ENCODE measurements around the gene SLMAP. TPM values are rescaled to one million over a fixed set of nuclear protein-coding genes. Genes with fewer than 3 reads are reported as not detected.
A peak's percentile ranks its signal among the peaks of the same experiment; 100 is the strongest.

The SLMAP gene
- total RNA-seq, 1 donor from 2014 or later = 55.8 TPM

- DNase-seq (ENCODE audit: low read depth) = peak; percentile 5
Observed at GRCh38 chr3:57889807-57890206, 133.7 kb downstream of the SLMAP start.

- peak; percentile 67 for DNase-seq (ENCODE audit: low read depth)
Observed at GRCh38 chr3:57890874-57891273, 134.8 kb downstream of the SLMAP start.

DNA sequence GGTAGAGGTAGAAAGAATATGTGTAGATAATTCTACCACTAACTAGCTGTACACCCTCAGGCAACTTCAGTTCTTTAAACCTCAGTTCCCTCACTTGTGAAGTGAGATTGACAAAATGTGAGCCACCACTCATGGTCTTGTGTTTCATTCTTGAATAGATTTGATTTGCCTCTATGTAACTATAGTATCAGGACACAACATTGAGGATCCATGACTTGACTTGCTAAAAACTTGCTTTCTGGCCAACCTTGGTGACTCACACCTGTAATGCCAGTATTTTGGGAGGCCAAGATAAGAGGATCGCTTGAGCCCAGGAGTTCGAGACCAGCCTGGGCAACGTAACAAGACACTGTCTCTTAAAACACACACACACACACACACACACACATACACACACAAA lies 136.3 kb downstream of the SLMAP start:
- no peak for DNase-seq (ENCODE audit: low read depth)

GRCh38 chr3:57893156-57893555 lies 137.0 kb downstream of the SLMAP start:
- DNase-seq (ENCODE audit: low read depth) = no peak

DNA sequence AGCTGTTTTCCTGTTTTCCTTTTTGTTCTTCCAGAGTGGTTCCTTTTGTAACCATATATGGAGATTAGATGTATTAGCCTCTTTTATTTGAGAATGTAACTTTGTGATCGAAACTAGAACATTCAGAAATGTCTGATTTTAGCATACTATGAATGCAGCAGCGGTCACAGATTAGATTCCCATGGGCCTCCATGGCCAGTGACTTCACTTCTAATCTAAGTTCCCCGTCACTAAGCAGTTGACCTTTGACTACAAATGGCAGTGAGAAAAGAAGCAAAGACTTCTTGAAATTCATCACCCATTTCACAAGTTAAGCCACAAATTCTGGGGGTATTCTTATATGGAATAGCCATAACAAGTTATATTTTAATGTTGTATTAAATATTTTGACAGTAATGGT lies 137.6 kb downstream of the SLMAP start:
- no peak for DNase-seq (ENCODE audit: low read depth)

GRCh38 chr3:57896031-57896430 lies 139.9 kb downstream of the SLMAP start:
- DNase-seq (ENCODE audit: low read depth) = no peak

DNA sequence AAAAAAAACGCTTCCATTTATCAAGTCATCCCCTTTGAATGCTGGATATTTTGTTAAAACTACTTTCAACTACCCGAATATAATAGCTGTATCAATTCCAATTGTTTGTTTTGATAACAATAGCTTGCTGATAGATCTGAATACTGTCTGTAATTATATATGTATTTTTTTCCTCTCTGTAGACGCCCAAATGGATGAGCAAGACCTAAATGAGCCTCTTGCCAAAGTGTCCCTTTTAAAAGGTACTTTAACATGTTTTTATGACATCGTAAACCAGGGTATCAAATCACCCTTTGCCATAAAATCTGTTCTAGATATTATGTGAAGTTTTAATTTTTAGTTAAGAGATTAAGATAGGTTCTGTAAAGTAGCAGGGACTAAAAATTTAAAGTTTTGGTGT lies 140.6 kb downstream of the SLMAP start:
- DNase-seq (ENCODE audit: low read depth) = no peak

- no peak for DNase-seq (ENCODE audit: low read depth)
Observed at GRCh38 chr3:57900786-57901185, 144.7 kb downstream of the SLMAP start.

- DNase-seq (ENCODE audit: low read depth) = peak; percentile 16
Observed at GRCh38 chr3:57903124-57903890, 147.2 kb downstream of the SLMAP start.

GRCh38 chr3:57910990-57911389 lies 154.9 kb downstream of the SLMAP start:
- DNase-seq (ENCODE audit: low read depth) = peak; percentile 14

DNA sequence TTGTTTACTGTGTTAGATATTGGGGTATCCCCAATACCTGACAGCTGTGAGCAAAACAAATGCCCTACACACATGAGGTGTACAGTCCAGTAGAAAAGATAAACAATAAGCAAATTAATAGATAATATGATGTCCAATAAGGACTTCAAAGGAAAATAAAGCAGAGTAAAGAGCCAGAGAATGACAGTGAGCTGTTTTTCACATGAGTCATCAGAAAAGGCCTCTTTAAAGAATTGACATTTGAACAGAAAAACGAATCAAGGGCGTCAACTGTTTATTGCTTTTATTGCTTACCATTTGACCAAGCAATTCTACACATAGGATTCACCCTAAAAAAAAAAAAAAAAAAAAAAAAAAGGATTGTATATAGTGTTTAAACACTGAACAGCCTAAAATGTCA lies 155.5 kb downstream of the SLMAP start:
- DNase-seq (ENCODE audit: low read depth) = peak; percentile 13

DNA sequence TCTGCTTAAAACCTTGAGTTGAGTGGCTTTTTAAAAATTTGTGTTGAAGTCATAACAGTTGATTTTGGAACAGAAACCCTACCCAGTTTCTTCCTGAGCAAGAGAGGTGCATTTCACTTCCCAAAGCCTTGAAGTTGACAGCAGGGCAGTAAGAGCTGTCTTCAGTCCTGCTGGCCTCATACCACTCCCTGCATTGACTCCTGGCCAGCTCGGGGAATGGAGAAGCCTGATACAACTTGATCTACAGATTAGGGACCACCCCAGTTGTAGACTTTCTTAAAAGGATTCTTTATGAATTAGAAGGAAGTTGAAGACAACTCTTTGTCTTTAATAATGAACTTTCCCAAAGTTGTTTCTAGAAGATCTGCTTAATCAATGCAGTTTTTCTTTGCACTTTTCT lies 161.5 kb downstream of the SLMAP start:
- DNase-seq (ENCODE audit: low read depth) = peak; percentile 32

- peak; percentile 77 for DNase-seq (ENCODE audit: low read depth)
Observed at GRCh38 chr3:57918123-57918837, 162.2 kb downstream of the SLMAP start.

DNA sequence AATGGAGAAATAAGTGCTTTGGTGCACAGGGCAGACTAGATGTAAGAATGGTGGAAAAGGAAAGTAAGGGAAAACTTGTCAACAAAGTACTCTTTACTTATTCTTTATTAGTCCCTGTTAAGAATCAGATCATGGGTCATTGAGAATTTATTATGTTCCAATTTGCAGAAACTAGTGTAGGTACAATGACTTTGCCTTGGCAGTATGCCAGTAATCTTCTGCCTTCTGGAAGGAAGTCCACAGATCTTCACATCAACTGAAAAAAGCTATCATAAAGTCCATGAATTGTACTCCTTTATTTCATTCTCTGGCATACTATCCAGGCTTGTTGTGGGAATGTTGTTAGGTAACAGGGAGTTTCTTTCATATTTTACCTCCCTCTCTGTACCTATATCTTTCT lies 163.9 kb downstream of the SLMAP start:
- DNase-seq (ENCODE audit: low read depth) = no peak

GRCh38 chr3:57923101-57923500 lies 167.0 kb downstream of the SLMAP start:
- no peak for DNase-seq (ENCODE audit: low read depth)

- DNase-seq (ENCODE audit: low read depth) = no peak
Observed at GRCh38 chr3:57923752-57924151, 167.6 kb downstream of the SLMAP start.

DNA sequence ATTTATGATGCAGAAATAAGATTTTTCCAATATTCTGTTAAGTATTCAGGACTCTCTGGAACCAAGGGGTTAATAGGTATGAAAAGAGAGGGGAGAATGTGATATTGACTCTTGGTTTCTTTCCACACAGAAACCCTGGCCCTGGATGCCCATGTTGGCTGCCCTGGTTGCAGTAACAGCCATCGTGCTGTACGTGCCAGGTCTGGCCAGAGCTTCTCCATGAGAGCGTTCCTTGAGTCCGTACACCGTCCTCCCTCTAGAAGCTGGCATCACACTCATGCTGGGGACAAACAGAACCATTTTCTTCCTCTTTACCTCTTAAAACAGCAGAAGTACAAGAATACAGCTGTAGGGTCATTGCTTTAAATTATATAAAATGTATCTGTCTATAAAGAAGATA lies 171.1 kb downstream of the SLMAP start:
- DNase-seq (ENCODE audit: low read depth) = no peak

DNA sequence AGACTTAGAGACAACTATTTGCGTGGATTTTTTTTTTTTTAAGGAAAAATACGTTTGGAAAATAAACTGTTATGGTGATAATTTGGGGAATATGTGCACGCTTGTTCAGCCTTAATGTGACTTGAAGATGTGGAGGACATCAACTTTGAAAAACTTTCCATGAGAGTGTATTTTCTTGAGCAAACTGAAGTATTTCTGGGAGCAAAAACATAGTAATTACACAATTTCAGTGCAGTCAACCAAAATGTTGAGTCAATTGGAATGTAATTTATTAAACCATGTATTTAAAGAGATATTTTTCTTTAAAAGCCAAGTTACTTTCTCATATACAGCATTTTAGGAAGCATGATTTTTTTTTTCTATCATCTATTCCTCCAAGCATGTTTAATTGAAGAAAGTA lies 171.8 kb downstream of the SLMAP start:
- DNase-seq (ENCODE audit: low read depth) = no peak

DNA sequence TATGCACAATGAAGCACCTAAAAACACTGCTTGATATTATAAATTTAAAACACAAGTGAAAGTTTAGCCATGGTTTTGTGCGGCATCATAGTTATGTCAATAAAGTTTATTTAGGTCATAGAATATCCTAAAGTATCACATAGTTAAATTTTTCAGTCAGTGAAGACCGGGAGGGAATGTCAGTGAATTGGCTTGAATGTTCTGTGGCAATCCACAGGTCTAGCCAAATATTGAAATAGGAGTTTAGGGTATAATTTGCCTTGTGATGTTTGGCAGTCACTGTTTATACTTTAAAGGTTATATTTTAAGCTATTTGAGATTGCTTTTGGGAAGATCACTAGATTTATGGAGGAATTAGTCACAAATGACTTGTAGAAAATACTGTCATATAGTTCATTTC lies 172.4 kb downstream of the SLMAP start:
- DNase-seq (ENCODE audit: low read depth) = no peak

GRCh38 chr3:57929988-57930387 lies 173.9 kb downstream of the SLMAP start:
- DNase-seq (ENCODE audit: low read depth) = no peak

GRCh38 chr3:57933602-57934001 lies 177.5 kb downstream of the SLMAP start:
- no peak for DNase-seq (ENCODE audit: low read depth)

GRCh38 chr3:57934373-57934772 lies 178.3 kb downstream of the SLMAP start:
- no peak for DNase-seq (ENCODE audit: low read depth)

DNA sequence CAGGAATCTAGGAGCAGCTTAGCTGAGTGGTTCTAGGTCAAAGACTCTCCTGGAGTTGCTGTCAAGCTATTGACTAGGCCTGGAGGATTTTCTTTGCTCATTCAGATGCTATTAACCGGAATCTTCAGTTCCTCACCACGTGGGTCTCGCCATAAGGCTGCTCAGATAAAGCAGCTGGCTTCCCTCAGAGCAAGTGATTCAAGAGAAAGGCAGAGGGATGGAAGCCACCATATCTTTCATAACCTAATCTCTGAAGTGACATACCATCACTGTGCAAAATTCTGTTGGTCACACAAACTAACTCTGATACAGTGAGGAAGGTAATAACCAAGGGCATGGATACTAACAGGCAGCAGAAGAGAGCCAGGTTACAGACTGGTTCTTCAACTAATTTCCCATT lies 179.4 kb downstream of the SLMAP start:
- DNase-seq (ENCODE audit: low read depth) = no peak
